ENCODE measurements around the gene KRTAP4-12.
"Not testable (repeated sequence)": the region's sequence is repeated elsewhere in the genome, so short reads cannot be mapped to it uniquely, and the experiment has no call there.

Gene KRTAP4-12

DNA sequence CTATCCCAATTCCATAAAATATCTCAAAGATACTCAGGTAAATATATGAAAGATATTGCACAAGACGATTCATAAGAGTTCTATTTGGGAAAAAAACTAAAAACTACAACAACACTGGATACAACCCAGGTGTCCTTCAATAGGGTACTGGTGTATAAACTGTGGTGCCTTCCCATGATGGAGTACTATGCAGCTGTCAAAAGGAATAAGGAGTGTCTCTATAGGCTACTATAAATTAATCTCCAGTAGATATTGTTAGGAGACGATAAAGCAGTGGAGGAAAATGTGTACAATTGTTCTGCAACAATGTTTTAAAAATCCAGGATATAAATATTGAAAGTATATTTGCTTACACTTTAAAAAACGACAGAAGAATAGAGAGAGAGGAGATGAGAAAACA lies 2.4 kb upstream of the KRTAP4-12 start:
- ChIA-PET CTCF (no interaction called here), POLR2A (no interaction called here)
- no peak for DNase-seq (ENCODE audit: extremely low spot score)
- TF ChIP-seq CTCF (IDR thresholded peaks at IDR 0.05; ENCODE audit: control extremely low read depth, extremely low read depth, low read depth, missing control alignments), result no peak

GRCh38 chr17:41125064-41125463 lies 1.1 kb upstream of the KRTAP4-12 start:
- CTCF ChIA-PET, result no interaction called here
- POLR2A ChIA-PET, result no interaction called here
- no peak for DNase-seq (ENCODE audit: extremely low spot score)
- no peak for TF ChIP-seq CTCF (IDR thresholded peaks at IDR 0.05; ENCODE audit: control extremely low read depth, extremely low read depth, low read depth, missing control alignments)

DNA sequence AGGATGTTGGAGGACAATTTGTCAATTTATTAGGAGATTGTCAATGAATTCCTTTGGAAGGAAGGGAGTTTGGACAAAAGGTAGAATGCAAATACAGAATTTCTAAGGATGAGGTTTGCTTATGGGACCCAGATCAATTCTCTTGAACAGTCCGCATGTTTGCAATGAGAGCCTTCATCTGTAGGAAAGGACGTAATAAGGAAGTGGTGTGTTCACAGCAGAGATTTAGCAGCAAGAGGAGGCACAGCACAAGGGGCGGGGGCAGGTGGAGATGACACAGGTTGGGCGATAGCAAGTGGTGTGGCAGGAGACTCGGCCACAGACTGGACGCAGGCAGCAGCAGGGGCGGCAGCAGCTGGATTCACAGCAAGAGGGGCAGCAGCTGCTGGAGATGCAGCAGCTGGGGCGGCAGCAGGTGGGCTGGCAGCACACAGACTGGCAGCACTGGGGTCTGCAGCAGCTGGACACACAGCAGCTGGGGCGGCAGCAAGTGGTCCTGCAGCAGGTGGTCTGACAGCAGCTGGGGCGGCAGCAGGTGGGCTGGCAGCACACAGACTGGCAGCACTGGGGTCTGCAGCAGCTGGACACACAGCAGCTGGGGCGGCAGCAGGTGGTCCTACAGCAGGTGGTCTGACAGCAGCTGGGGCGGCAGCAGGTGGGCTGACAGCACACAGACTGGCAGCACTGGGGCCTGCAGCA lies 541 bp downstream of the KRTAP4-12 start:
- CTCF ChIA-PET; POLR2A ChIA-PET; DNase-seq (ENCODE audit: extremely low spot score): not testable (repeated sequence)

DNA sequence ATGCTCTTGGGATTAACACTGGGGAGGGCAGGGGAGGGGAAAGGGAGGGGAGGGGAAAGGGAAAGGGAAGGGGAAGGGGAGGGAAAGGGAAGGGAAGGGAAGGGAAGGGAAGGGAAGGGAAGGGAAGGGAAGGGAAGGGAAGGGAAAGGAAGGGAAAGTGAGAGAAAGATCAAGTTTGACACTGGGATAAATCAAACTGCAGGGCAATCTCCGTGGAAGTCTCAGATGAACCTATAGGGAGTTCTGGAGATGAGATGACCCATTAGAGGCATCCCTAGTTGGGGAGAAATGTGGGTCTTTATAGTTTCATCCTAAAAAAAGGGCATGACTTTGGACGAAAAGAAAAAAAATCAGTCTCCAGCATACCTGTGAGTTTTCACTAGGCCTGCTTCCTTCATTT lies 2.2 kb downstream of the KRTAP4-12 start:
- CTCF ChIA-PET, result no interaction called here
- no peak for DNase-seq (ENCODE audit: extremely low spot score)
- POLR2A ChIA-PET, result no interaction called here
- TF ChIP-seq CTCF (IDR thresholded peaks at IDR 0.05; ENCODE audit: control extremely low read depth, extremely low read depth, low read depth, missing control alignments), result no peak

- CTCF ChIA-PET, POLR2A ChIA-PET: not testable (repeated sequence)
Measured at GRCh38 chr17:41119696-41120690, 4.0 kb downstream of the KRTAP4-12 start.

DNA sequence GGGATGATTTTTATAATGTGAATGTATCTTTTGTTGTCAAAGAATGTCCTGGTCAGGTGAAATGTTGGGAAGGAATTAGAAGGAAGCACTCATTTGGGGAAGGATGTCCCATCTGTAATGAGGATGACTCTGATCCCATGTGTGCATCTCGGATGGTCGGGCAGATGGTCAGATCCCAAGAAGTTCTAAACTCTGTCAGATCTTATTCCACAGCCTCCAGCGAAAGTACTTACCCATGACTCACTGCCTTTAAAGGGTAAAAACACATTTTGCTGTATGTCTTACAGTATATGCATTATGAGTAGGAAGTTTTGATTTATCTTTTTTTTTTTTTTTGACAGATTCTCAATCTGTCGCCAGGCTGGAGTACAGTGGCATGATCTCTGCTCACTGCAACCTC lies 5.3 kb downstream of the KRTAP4-12 start:
- no peak for DNase-seq (ENCODE audit: extremely low spot score)
- ChIA-PET POLR2A (no interaction called here), CTCF (no interaction called here)
- no peak for TF ChIP-seq CTCF (IDR thresholded peaks at IDR 0.05; ENCODE audit: control extremely low read depth, extremely low read depth, low read depth, missing control alignments)

More at GRCh38 chr17:41119696-41120690, 4.0 kb downstream of the KRTAP4-12 start:
- DNase-seq (ENCODE audit: extremely low spot score), result not testable (repeated sequence)

- CTCF ChIA-PET; DNase-seq (ENCODE audit: extremely low spot score); POLR2A ChIA-PET: not testable (repeated sequence)
Measured at GRCh38 chr17:41117846-41118386, 6.1 kb downstream of the KRTAP4-12 start, which contains the start of gene KRTAP4-11. Gene KRTAP4-11 (minus strand): TSS chr17:41118373. CDS start chr17:41118315, 58 bp downstream.

- CTCF ChIA-PET, result no interaction called here
- POLR2A ChIA-PET, result no interaction called here
- no peak for TF ChIP-seq CTCF (IDR thresholded peaks at IDR 0.05; ENCODE audit: control extremely low read depth, extremely low read depth, low read depth, missing control alignments)
- no peak for DNase-seq (ENCODE audit: extremely low spot score)
Measured at GRCh38 chr17:41116297-41116696, 7.7 kb downstream of the KRTAP4-12 start.

All from GM10248 (cell line).